Prostate gland (tissue), 2 donors: ENCODE measurements around the gene USP9Y.

ENCODE experiments used
- CTCF ChIP-seq, 4 experiments: fragments of 200-600 bp in 2 of 4; fragments of 450-650 bp in 2 of 4; sonication (generic) in 2 of 4; IDR thresholded peaks; 1 replicate in 3 of 4; 2 replicates in 1 of 4; pipeline ENCODE4 v1.5.1; 2016 to 2019; ENCODE audit warnings: antibody characterized with exemption in 4 of 4, mild to moderate bottlenecking in 2 of 4, moderate library complexity in 2 of 4
- POLR2A ChIP-seq: fragments of 450-650 bp; IDR thresholded peaks from one replicate; pipeline ENCODE4 v1.6.1; 2016; ENCODE audit warnings: antibody characterized with exemption, mild to moderate bottlenecking

GRCh38 chrY:12905895-12906294 is 204.9 kb downstream of the USP9Y start:
- no peak for TF ChIP-seq CTCF (IDR thresholded peaks at IDR 0.05)
- no peak for TF ChIP-seq POLR2A
